HEK293 (cell line): Measurements from ENCODE around the gene FBP1.

Source experiments
- CTCF ChIA-PET: fragments of 350-600 bp; formaldehyde crosslinking; extraction: SDS; loops from one replicate; lab custom pipeline; 2021; ENCODE audit warnings: antibody characterized with exemption; lab: Yijun Ruan, JAX
- POLR2A ChIA-PET: fragments of 300-600 bp; formaldehyde crosslinking; extraction: SDS; loops from one replicate; lab custom pipeline; 2020; ENCODE audit warnings: antibody characterized with exemption, inconsistent platforms; lab: Yijun Ruan, JAX
- H3K27ac ChIP-seq: fragments of 200-500 bp; sonication (Bioruptor generic); 2 replicates; pipeline ENCODE4 v1.5.1; 2014; ENCODE audit warnings: low read depth, low read length, control low read depth, inconsistent platforms; ENCODE audit errors: extremely low read depth
- H3K36me3 ChIP-seq, 2 experiments: fragments of 200-500 bp in 1 of 2; sonication (Bioruptor generic) in 1 of 2; 1 replicate in 1 of 2; 2 replicates in 1 of 2; pipeline ENCODE4 v1.5.1; 2014 to 2017; ENCODE audit warnings: inconsistent platforms in 2 of 2, low read length in 2 of 2; ENCODE audit not compliant: control insufficient read depth in 2 of 2, insufficient read depth in 1 of 2
- H3K4me1 ChIP-seq: fragments of 200-500 bp; sonication (Bioruptor generic); 2 replicates; pipeline ENCODE4 v1.5.1; 2014; ENCODE audit warnings: mild to moderate bottlenecking, low read length, inconsistent platforms; ENCODE audit not compliant: control insufficient read depth, insufficient read depth
- H3K4me3 ChIP-seq: 2 replicates; pipeline ENCODE4 v1.5.1; 2011; ENCODE audit warnings: low read depth, mild to moderate bottlenecking, control low read depth, low read length, moderate library complexity
- H3K9me3 ChIP-seq: fragments of 200-500 bp; sonication (Bioruptor generic); 2 replicates; pipeline ENCODE4 v1.5.1; 2014; ENCODE audit warnings: low read depth, low read length, inconsistent platforms; ENCODE audit not compliant: control insufficient read depth, insufficient read depth
- ELK4 ChIP-seq: IDR thresholded peaks from 2 replicates; pipeline ENCODE4 v1.6.1; 2011; ENCODE audit warnings: mild to moderate bottlenecking, low read depth, low read length, borderline replicate concordance
- KLF10 ChIP-seq: fragments of 450-650 bp; IDR thresholded peaks from 2 replicates; pipeline ENCODE4 v1.5.1; 2018; ENCODE audit warnings: missing biosample characterization, mild to moderate bottlenecking, missing genetic modification characterization
- KLF17 ChIP-seq: fragments of 450-650 bp; formaldehyde crosslinking; IDR thresholded peaks from 2 replicates; pipeline ENCODE4 v1.5.1; 2016; ENCODE audit warnings: missing biosample characterization, missing genetic modification characterization
- MEIS1 ChIP-seq: sonication (generic); formaldehyde crosslinking; IDR thresholded peaks from 2 replicates; pipeline ENCODE4 v1.8.1; 2022; ENCODE audit warnings: missing genetic modification reagents, mild to moderate bottlenecking, borderline replicate concordance
- PRDM1 ChIP-seq: fragments of 450-650 bp; formaldehyde crosslinking; IDR thresholded peaks from 2 replicates; pipeline ENCODE4; 2016; ENCODE audit warnings: missing biosample characterization, missing genetic modification characterization
- SALL2 ChIP-seq: fragments of 450-650 bp; formaldehyde crosslinking; IDR thresholded peaks from 2 replicates; pipeline ENCODE4 v1.5.0; 2017; ENCODE audit warnings: missing biosample characterization, mild to moderate bottlenecking, missing genetic modification characterization, borderline replicate concordance
- WT1 ChIP-seq: fragments of 450-650 bp; formaldehyde crosslinking; IDR thresholded peaks from 2 replicates; pipeline ENCODE4 v1.5.1; 2016; ENCODE audit warnings: missing biosample characterization, missing genetic modification characterization
- YY2 ChIP-seq: fragments of 450-650 bp; formaldehyde crosslinking; IDR thresholded peaks from 2 replicates; pipeline ENCODE4 v1.5.1; 2016; ENCODE audit warnings: missing biosample characterization, missing genetic modification characterization
- ZEB2 ChIP-seq: fragments of 450-650 bp; formaldehyde crosslinking; IDR thresholded peaks from 2 replicates; pipeline ENCODE4 v1.5.1; 2016; ENCODE audit warnings: missing biosample characterization, missing genetic modification characterization
- ZNF114 ChIP-seq: fragments of 450-650 bp; formaldehyde crosslinking; IDR thresholded peaks from 2 replicates; pipeline ENCODE4 v1.5.0; 2017; ENCODE audit warnings: missing biosample characterization, missing genetic modification characterization
- ZNF23 ChIP-seq: fragments of 450-650 bp; formaldehyde crosslinking; IDR thresholded peaks from 2 replicates; pipeline ENCODE4 v1.5.1; 2016; ENCODE audit warnings: missing biosample characterization, missing genetic modification characterization, borderline replicate concordance
- ZNF266 ChIP-seq: fragments of 450-650 bp; formaldehyde crosslinking; IDR thresholded peaks from 2 replicates; pipeline ENCODE4 v1.5.1; 2016; ENCODE audit warnings: missing biosample characterization, missing genetic modification characterization, low read depth
- ZNF302 ChIP-seq: fragments of 450-650 bp; formaldehyde crosslinking; IDR thresholded peaks from 2 replicates; pipeline ENCODE4 v1.5.1; 2016; ENCODE audit warnings: missing biosample characterization, missing genetic modification characterization, low read depth
- ZNF473 ChIP-seq: fragments of 450-650 bp; formaldehyde crosslinking; IDR thresholded peaks from 2 replicates; pipeline ENCODE4 v1.5.1; 2017; ENCODE audit warnings: missing biosample characterization, missing genetic modification characterization
- ZNF514 ChIP-seq: fragments of 450-650 bp; formaldehyde crosslinking; IDR thresholded peaks from 2 replicates; pipeline ENCODE4 v1.5.1; 2016; ENCODE audit warnings: missing biosample characterization, missing genetic modification characterization
- ZNF548 ChIP-seq: fragments of 450-650 bp; formaldehyde crosslinking; IDR thresholded peaks from 2 replicates; pipeline ENCODE4 v1.5.1; 2016; ENCODE audit warnings: missing biosample characterization, missing genetic modification characterization
- ZNF555 ChIP-seq: fragments of 450-650 bp; formaldehyde crosslinking; conservative IDR thresholded peaks from 2 replicates; pipeline ENCODE4 v1.5.1; 2017; ENCODE audit warnings: missing biosample characterization, mild to moderate bottlenecking, missing genetic modification characterization, inconsistent platforms
- ZNF561 ChIP-seq: fragments of 450-650 bp; IDR thresholded peaks from 2 replicates; pipeline ENCODE4 v1.5.1; 2018; ENCODE audit warnings: missing biosample characterization, missing genetic modification characterization, borderline replicate concordance
- ZNF600 ChIP-seq: fragments of 450-650 bp; formaldehyde crosslinking; IDR thresholded peaks from 2 replicates; pipeline ENCODE4 v1.5.1; 2016; ENCODE audit warnings: missing biosample characterization, missing genetic modification characterization
- ZNF624 ChIP-seq: fragments of 450-650 bp; formaldehyde crosslinking; IDR thresholded peaks from 2 replicates; pipeline ENCODE4 v1.5.1; 2017; ENCODE audit warnings: missing biosample characterization, missing genetic modification characterization
- ZNF629 ChIP-seq: fragments of 450-650 bp; formaldehyde crosslinking; IDR thresholded peaks from 2 replicates; pipeline ENCODE4 v1.5.1; 2017; ENCODE audit warnings: missing biosample characterization, missing genetic modification characterization
- ZNF677 ChIP-seq: fragments of 450-650 bp; IDR thresholded peaks from 2 replicates; pipeline ENCODE4 v1.5.0; 2018; ENCODE audit warnings: missing biosample characterization, mild to moderate bottlenecking, missing genetic modification characterization, moderate library complexity
- ZNF837 ChIP-seq: fragments of 450-650 bp; formaldehyde crosslinking; IDR thresholded peaks from 2 replicates; pipeline ENCODE4 v1.5.1; 2016; ENCODE audit warnings: missing biosample characterization, missing genetic modification characterization
- ZSCAN23 ChIP-seq: fragments of 450-650 bp; formaldehyde crosslinking; IDR thresholded peaks from 2 replicates; pipeline ENCODE4 v1.5.1; 2016; ENCODE audit warnings: missing biosample characterization, missing genetic modification characterization
- TF ChIP-seq, protein P1 (sequence below): fragments of 450-650 bp; formaldehyde crosslinking; IDR thresholded peaks from 2 replicates; pipeline ENCODE4 v1.5.1; 2016; ENCODE audit warnings: missing biosample characterization, missing genetic modification characterization

The FBP1 gene

DNA sequence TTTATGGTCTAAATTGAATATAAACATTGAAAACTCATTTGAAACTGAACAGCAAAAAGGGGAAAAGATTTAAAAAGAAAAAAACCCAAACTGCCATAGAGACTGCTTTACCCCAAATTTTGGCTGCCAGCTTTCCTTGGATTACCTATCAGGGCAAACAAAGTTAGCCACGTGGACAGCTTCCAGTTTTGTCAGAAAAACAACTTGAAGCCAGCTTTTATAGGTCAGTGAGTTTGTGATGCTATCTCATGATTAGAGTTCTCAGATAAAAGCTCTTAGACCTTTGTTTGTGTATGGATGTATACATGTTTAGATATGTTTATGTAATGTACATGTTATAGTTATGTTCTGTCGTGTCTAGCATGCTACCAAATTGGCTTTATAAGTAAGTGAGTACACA, 61.7 kb downstream of the FBP1 start (continued):
- TF ChIP-seq ZNF561 (tag by site-specific recombination) (no peak), ZNF837 (no peak), ZSCAN23 (no peak), ZNF555 (tag by site-specific recombination) (no peak), YY2 (tag by site-specific recombination) (no peak)
- TF ChIP-seq, all 188 proteins: peak for 0

- H3K27ac ChIP-seq, result no peak overlapping the region
- CTCF ChIA-PET, result interaction anchor here (0.6 kb wide), 1 partner anchor 19 kb away, joined by 4 read pairs; no protein-coding TSS in a partner anchor
- POLR2A ChIA-PET, result no interaction called here
- H3K9me3 ChIP-seq, result no peaks in the 10 kb centered on the region
- no peaks in the 10 kb centered on the region for H3K36me3 ChIP-seq
- TF ChIP-seq ZNF600 (tag by site-specific recombination) (no peak), ZNF114 (tag by site-specific recombination) (no peak), PRDM1 (tag by site-specific recombination) (no peak), ZEB2 (tag by site-specific recombination) (no peak), KLF17 (tag by site-specific recombination) (no peak), ZNF266 (no peak), SALL2 (no peak), ELK4 (no peak), ZNF677 (tag by site-specific recombination) (no peak)
- no peaks in the 10 kb centered on the region for H3K4me1 ChIP-seq
- no peak overlapping the region for H3K4me3 ChIP-seq
Measured at GRCh38 chr9:94577036-94577435, 62.3 kb downstream of the FBP1 start.

DNA sequence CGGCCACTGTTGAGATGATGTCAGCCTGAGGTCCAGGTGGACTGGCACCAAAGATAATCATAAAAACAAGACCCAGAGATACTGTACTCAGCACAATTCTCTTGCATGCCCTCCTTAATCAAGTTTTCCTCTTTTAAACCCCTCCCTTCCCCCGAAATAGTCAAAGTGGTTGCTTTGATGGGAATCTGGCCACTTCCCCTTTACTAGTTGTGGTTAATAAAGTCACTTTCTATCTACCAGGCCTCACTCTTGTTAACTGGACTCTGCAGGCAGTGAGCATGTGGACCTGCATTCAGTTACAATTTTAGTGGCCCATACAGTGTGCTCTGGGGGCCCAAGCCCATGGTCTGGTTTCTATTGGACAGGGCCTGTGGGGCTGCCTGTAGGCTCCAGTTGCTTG, 63.2 kb downstream of the FBP1 start:
- Histone ChIP-seq H3K36me3 (no peaks in the 10 kb centered on the region), H3K4me3 (no peak overlapping the region), H3K9me3 (no peaks in the 10 kb centered on the region), H3K27ac (no peak overlapping the region), H3K4me1 (no peaks in the 10 kb centered on the region)
- ChIA-PET CTCF (no interaction called here), POLR2A (no interaction called here)
- TF ChIP-seq ZNF629 (tag by site-specific recombination) (no peak), MEIS1 (CRISPR knock-in tag) (no peak), ZNF514 (tag by site-specific recombination) (no peak), ZNF548 (tag by site-specific recombination) (no peak)

- TF ChIP-seq ZNF473 (no peak), ZNF23 (tag by site-specific recombination) (no peak), KLF10 (tag by site-specific recombination) (no peak), ZNF624 (tag by site-specific recombination) (no peak), WT1 (tag by site-specific recombination) (no peak), ZNF302 (tag by site-specific recombination) (no peak)
- TF ChIP-seq, protein P1, sequence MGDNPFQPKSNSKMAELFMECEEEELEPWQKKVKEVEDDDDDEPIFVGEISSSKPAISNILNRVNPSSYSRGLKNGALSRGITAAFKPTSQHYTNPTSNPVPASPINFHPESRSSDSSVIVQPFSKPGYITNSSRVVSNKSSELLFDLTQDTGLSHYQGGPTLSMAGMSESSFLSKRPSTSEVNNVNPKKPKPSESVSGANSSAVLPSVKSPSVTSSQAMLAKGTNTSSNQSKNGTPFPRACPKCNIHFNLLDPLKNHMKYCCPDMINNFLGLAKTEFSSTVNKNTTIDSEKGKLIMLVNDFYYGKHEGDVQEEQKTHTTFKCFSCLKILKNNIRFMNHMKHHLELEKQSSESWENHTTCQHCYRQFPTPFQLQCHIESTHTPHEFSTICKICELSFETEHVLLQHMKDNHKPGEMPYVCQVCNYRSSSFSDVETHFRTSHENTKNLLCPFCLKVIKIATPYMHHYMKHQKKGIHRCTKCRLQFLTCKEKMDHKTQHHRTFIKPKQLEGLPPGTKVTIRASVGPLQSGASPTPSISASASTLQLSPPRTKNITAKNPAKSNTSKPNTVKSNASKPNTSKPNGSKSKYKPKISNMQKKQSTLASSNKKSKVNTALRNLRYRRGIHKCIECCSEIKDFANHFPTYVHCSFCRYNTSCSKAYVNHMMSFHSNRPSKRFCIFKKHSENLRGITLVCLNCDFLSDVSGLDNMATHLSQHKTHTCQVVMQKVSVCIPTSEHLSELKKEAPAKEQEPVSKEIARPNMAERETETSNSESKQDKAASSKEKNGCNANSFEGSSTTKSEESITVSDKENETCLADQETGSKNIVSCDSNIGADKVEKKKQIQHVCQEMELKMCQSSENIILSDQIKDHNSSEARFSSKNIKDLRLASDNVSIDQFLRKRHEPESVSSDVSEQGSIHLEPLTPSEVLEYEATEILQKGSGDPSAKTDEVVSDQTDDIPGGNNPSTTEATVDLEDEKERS (tag by site-specific recombination), result no peak
- H3K9me3 ChIP-seq, result no peaks in the 10 kb centered on the region
- H3K4me3 ChIP-seq, result no peak overlapping the region
- H3K27ac ChIP-seq, result no peak overlapping the region
- H3K4me1 ChIP-seq, result no peaks in the 10 kb centered on the region
- ChIA-PET CTCF (interaction anchor here (0.6 kb wide), 1 partner anchor 35 kb away, joined by 3 read pairs; no protein-coding TSS in a partner anchor), POLR2A (no interaction called here)
- no peaks in the 10 kb centered on the region for H3K36me3 ChIP-seq
Measured at GRCh38 chr9:94568972-94569712, 70.2 kb downstream of the FBP1 start.
